SU-DHL-6 (cell line): ENCODE measurements around the gene MDP1.

ENCODE experiments used
- CTCF ChIP-seq: fragments of 200-600 bp; sonication (generic); IDR thresholded peaks from one replicate; pipeline ENCODE4 v1.5.1; 2017; ENCODE audit warnings: antibody characterized with exemption, mild to moderate bottlenecking, low read length, moderate library complexity; ENCODE audit not compliant: insufficient read depth, poor library complexity, severe bottlenecking
- EZH2phosphoT487 ChIP-seq: fragments of 200-600 bp; sonication (generic), shearing (Covaris generic); conservative IDR thresholded peaks from 2 replicates; pipeline ENCODE4 v1.6.1; 2018; ENCODE audit warnings: mild to moderate bottlenecking, antibody characterized with exemption, low read length, moderate library complexity, mixed read lengths

GRCh38 chr14:24264298-24264697, 48.4 kb upstream of the MDP1 start:
- TF ChIP-seq CTCF (no peak), EZH2phosphoT487 (no peak)
